RWPE2 (cell line): ENCODE measurements around the gene SMIM27.

ENCODE experiments used
- ATAC-seq: fragments of 200-7000 bp; cut with Tn5 transposase; 3 replicates; pipeline ENCODE4 v1.9.1; 2021; ENCODE audit warnings: low read depth
- DNase-seq: peaks from one replicate; pipeline ENCODE4 v3.0.0-alpha.2; 2020; ENCODE audit warnings: low spot score
- H3K27ac ChIP-seq: fragments of 450-650 bp; 2 replicates; pipeline ENCODE4 v1.5.1; 2017; ENCODE audit warnings: mild to moderate bottlenecking; ENCODE audit not compliant: poor library complexity, severe bottlenecking
- H3K27me3 ChIP-seq: fragments of 250-450 bp; sonication (Bioruptor Pico); 2 replicates; pipeline ENCODE4 v1.5.1; 2021; ENCODE audit warnings: mild to moderate bottlenecking, moderate library complexity; ENCODE audit not compliant: insufficient read depth, poor library complexity, severe bottlenecking
- H3K36me3 ChIP-seq: fragments of 250-450 bp; sonication (Bioruptor Pico); 2 replicates; pipeline ENCODE4 v1.5.1; 2020; ENCODE audit warnings: low read depth, mild to moderate bottlenecking, moderate library complexity
- H3K4me1 ChIP-seq: fragments of 250-450 bp; sonication (Bioruptor Pico); 2 replicates; pipeline ENCODE4 v1.5.1; 2021; ENCODE audit warnings: mild to moderate bottlenecking, moderate library complexity; ENCODE audit not compliant: insufficient read depth, poor library complexity, severe bottlenecking
- H3K4me3 ChIP-seq: fragments of 250-450 bp; sonication (Bioruptor Pico); 2 replicates; pipeline ENCODE4 v1.5.1; 2021; ENCODE audit warnings: mild to moderate bottlenecking, moderate library complexity; ENCODE audit not compliant: severe bottlenecking
- H3K9me3 ChIP-seq: fragments of 250-450 bp; sonication (Bioruptor Pico); 2 replicates; pipeline ENCODE4 v1.5.1; 2021; ENCODE audit warnings: mild to moderate bottlenecking, moderate library complexity; ENCODE audit not compliant: severe bottlenecking
- TF ChIP-seq, protein P1 (sequence below): fragments of 450-650 bp; IDR thresholded peaks from one replicate; pipeline ENCODE4 v1.5.1; 2017; ENCODE audit warnings: mild to moderate bottlenecking, moderate library complexity; ENCODE audit not compliant: poor library complexity, severe bottlenecking

SMIM27 gene

DNA sequence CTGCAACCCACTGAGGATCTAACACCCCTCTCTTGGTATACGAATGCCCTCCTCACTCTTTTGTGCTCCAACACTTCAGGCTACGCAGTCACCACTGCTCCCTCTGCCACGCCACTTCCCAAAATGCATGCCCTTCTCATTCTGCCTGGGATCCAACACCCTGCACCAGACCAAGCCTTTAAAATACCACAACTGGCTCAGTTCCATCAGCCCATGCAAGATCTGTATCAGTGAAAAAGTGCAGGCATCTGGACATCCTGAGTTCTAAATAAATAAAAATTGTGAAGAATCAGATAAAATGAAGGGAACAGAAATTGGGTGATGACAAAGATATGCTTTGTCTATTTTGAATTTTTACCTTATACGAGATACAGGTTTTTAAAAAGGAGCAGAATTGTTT lies 18.1 kb downstream of the SMIM27 start:
- TF ChIP-seq, protein P1, sequence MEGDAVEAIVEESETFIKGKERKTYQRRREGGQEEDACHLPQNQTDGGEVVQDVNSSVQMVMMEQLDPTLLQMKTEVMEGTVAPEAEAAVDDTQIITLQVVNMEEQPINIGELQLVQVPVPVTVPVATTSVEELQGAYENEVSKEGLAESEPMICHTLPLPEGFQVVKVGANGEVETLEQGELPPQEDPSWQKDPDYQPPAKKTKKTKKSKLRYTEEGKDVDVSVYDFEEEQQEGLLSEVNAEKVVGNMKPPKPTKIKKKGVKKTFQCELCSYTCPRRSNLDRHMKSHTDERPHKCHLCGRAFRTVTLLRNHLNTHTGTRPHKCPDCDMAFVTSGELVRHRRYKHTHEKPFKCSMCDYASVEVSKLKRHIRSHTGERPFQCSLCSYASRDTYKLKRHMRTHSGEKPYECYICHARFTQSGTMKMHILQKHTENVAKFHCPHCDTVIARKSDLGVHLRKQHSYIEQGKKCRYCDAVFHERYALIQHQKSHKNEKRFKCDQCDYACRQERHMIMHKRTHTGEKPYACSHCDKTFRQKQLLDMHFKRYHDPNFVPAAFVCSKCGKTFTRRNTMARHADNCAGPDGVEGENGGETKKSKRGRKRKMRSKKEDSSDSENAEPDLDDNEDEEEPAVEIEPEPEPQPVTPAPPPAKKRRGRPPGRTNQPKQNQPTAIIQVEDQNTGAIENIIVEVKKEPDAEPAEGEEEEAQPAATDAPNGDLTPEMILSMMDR, result no peak
- ATAC-seq, result no peak

DNA sequence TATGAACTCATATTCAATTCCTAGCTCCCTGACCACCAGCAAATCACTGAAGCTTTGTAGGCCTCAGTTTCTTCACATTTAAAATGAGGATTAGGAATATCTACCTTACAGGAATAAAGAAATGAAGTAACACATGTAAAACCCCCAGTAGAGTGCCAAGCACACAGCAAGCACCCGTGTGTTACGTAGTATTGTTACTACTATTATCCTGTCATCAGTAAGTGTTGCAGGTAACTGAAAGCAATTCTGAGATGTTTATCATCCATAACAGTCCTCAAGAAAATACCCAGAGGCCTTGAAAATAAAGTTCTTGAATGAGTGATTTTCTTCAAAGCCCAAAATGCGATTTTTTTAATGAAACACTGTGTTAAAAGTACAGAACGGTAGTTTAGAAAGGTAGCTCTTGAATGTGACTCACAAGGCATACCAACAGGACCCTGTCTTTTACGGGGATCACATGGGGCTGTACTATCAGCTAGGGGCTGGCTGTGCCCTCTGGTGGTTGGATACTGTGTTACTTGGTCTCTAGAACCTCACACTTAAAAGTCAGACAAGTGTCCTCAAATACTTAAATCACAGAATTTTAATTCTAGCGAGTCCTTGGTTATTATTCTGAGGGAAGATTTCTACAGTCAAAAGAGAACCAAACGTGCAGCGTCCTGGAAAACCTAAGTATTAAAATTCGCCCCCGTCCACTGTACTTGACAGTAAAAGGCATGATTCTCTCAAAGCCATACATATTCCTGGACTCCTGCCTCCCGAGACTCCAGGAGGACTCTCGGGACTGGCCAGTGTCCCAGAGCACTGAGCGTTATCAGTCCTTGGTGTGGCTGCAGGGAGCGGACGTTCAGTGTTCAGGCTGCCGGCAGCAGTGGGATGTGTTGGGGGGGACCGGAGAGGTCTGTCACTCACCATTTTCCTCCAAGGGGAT lies 20.1 kb downstream of the SMIM27 start:
- Histone ChIP-seq H3K9me3 (no peaks in the 10 kb centered on the region), H3K4me1 (peaks cover 14% of the 10 kb centered on the region), H3K4me3 (peak overlapping the region; percentile 92), H3K36me3 (peaks cover 37% of the 10 kb centered on the region), H3K27me3 (no peaks in the 10 kb centered on the region), H3K27ac (peak overlapping the region; percentile 69)
- TF ChIP-seq, protein P1, result peak; percentile 89
- peak; percentile 94 for ATAC-seq
- peak; percentile 65 for DNase-seq

More for the DNA sequence above, 18.1 kb downstream of the SMIM27 start:
- Histone ChIP-seq H3K9me3 (no peaks in the 10 kb centered on the region), H3K27ac (no peak overlapping the region), H3K4me3 (no peak overlapping the region), H3K4me1 (peaks cover 14% of the 10 kb centered on the region), H3K36me3 (peaks cover 51% of the 10 kb centered on the region), H3K27me3 (no peaks in the 10 kb centered on the region)
- no peak for DNase-seq

DNA sequence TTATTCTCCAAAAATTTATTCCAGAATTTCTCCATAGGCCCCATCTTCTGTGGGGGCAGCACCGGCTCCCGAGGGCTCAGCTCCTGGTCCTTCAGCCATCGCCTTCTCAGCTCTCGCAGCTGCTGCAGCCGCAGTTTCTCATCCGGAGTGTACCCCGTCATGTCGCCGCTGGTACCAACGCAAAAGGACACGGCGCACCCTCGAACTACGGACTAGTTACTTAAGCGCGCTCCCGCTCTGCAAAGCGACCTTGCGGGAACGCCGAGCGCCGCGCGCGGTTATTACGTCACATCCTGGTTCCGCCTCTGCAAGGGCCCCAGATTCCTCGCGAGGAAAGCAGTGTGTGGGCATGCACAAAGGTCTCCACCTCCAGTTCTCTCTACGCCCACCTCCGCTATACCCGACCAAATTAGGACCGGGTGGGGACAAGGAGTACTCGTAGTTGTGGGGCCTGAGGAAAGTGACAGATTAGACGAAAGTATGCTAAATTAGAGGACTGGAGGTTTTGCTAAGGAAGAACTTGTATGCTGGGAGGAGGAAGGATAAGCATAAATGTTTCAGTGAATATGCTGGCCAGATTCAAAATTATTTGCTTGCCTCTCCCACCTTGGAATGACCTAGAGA lies 20.9 kb downstream of the SMIM27 start, which contains the start of gene NDUFB6:
NDUFB6 (minus strand) TSS at position 260 of the 624 bp plus-strand sequence; CDS start at position 161, 99 bp downstream.
- ATAC-seq, result peak; percentile 85

DNA sequence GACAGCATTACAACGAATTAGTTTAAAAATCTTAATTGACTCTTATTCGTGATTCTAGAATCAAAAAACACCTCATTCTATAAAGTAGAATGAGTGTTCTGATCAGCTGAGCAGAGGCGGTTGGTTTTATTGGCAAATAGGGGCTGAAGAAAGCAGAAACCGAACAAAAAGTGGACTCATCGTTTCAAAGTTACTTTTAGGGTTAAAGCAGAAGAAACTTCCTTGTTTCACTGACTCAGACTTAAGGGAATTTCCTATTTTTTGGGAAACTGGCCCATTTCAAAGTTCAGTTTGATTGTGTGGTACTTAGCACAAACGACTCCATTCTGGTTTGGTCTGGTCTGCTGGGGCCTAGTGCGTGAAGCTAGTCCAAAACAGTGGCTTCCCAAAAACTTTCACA lies 21.7 kb downstream of the SMIM27 start:
- Histone ChIP-seq H3K27ac (no peak overlapping the region), H3K27me3 (no peaks in the 10 kb centered on the region), H3K4me3 (no peak overlapping the region), H3K9me3 (no peaks in the 10 kb centered on the region), H3K4me1 (peaks cover 14% of the 10 kb centered on the region), H3K36me3 (peaks cover 25% of the 10 kb centered on the region)
- no peak for ATAC-seq
- TF ChIP-seq, protein P1, result no peak
- DNase-seq, result no peak

More for the DNA sequence above, 20.9 kb downstream of the SMIM27 start, which contains the start of gene NDUFB6:
- Histone ChIP-seq H3K27me3 (no peaks in the 10 kb centered on the region), H3K36me3 (peaks cover 30% of the 10 kb centered on the region), H3K27ac (peak within 1 kb of the TSS; percentile 69), H3K4me1 (peaks cover 14% of the 10 kb centered on the region), H3K4me3 (peak within 1 kb of the TSS; percentile 92), H3K9me3 (no peaks in the 10 kb centered on the region)
- TF ChIP-seq, protein P1, result no peak
- peak; percentile 85 for DNase-seq
